HG03354 (cell line): ENCODE measurements around the gene OTUB1.
A peak's percentile ranks its signal among the peaks of the same experiment; 100 is the strongest.

Experiments
- ATAC-seq: cut with Tn5 transposase; IDR thresholded peaks from one replicate; pipeline ENCODE4 v1.9.1; 2021; ENCODE audit warnings: mild to moderate bottlenecking; ENCODE audit not compliant: unreplicated experiment, poor library complexity, severe bottlenecking

Gene OTUB1

DNA sequence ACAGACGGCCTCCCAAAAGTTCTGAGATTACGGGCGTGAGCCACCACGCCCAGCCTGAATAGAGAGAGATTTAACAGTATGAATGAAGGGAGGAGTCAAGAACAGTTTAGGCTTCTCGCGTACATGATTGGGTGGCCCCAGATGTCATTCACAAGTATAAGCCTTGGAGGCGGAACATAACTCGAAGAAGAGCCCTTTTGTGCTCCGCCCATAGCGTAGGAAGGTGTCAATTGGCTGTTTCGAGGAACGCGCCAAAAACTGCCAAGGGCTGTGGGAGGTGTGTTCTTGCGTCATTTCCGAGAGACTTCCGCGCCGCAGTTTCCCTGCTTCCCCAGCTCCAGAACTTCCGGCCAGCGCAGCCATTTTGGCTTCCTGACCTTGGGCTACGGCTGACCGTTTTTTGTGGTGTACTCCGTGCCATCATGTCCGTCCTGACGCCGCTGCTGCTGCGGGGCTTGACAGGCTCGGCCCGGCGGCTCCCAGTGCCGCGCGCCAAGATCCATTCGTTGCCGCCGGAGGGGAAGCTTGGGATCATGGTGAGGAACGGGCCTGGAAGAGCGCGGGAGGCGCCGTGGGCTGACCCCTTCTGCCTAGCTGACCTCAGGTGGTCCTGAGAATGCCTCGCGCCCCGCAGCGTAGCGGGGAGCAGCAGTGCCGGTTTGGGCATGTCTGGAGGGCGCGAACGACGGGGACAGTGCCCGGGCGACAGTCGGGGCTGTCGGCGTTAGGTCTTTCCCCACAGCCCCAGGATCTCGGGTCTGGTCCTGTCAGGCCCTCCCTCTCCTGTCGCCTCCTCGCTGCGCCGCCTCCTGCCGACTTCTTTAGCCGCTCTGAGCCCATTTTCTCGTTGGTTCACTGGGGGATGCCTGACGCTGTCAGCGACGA lies 11.7 kb upstream of the OTUB1 start, which contains the start of gene COX8A:
Gene COX8A (plus strand): TSS at position 362 of the 885 bp plus-strand sequence. CDS start 61 bp downstream, at position 423.
- ATAC-seq, result peak; percentile 98

DNA sequence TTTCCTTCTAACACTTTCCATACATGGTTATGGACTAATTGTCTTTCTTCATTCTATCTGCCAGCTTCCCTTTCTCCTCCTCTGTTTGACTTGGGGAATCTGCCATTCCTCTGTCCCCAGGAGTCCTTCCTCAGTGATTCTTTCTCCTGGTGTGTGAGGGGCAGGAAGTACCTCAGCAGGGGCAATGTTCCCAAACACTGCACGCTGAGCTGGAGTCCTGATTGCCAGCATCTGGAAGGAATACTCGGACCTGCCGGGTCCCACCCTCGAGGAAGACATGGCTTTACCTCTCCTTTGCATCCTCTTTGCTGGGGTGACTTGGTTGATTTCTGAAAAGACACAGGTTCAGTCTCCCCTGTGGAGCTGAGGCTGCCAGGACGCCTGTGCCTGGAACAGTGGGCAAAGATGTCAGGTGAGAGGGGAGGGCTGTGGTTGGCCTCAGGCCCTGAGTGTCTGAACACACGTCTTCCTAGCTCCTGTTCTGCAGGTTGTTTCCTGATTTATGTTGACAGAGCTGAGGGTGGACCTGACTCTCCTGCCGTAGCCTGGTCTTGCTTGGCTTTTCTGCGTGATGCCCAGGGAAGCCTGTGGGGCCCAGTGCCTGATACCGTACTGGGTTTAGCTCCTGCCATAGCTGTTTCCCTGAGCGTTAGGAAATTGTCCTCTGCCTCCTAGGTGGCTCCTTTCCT lies 7.5 kb upstream of the OTUB1 start:
- ATAC-seq, result no peak

- no peak for ATAC-seq
Observed at GRCh38 chr11:63979426-63979825, 6.8 kb upstream of the OTUB1 start.

DNA sequence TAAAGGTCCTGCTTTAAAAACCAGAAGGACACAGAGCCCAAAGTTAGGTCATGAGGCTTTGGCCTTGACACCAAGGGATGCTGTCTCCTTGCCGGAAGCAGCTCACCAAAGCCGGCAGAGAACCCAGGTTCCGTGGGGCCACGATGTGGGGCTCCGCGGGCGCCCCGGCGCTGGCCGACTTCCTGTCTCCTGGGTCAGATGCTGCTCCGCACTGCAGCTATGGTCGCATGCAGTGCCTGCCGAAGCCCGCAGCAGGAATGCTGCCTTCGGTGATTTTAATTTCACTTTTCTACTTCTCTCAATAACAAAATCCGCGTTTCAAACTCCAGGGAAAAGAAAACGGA lies 454 bp upstream of the OTUB1 start:
- peak; percentile 49 for ATAC-seq

DNA sequence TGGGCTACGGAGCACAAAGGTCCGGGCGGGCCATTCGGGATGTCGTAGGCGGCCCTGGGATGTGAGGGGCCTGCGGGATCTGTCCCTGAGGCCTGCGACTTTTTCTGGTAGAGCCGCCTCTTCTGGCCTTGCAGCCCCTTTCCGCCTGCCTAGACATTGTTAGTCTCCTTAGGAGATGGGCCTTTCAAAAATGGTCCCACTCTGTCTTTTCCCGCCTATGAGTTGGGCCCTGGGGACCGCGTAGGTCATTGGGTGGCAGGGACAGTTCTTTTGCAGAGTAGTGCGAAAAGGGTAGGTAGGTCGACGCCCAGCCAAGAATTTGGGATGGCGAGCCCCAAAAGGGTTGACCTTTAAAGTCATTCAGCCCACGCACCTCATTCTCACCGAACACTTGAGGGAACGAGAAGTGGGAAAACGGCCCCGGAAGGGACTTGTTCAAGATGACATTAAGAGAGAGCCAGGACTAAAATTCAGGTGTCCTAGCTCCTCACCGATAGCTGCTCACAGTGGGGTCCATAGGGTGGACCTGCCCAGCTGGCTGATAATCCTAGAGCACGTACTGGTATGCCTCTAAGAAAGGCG lies 785 bp downstream of the OTUB1 start:
- ATAC-seq, result no peak

GRCh38 chr11:63991558-63991957 lies 5.3 kb downstream of the OTUB1 start:
- no peak for ATAC-seq

DNA sequence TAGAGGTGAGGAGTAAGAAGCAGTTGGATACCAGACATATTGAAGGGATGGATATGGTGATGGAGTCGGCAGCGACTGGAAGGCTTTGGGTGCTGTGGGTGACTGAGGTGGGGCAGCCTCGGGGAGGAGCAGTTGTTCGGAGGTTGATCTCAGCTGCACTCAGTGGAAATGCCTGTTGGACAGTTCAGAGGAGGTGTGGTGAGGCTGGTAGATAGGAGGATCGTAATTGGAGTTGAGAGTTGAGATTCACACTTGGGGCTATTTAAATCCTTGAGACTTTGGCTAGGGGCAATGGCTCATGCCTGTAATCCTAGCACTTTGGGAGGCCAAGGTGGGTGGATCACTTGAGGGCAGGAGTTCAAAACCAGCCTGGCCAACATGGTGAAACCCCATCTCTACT lies 6.9 kb downstream of the OTUB1 start:
- ATAC-seq, result no peak

GRCh38 chr11:63993993-63994392 lies 7.8 kb downstream of the OTUB1 start:
- ATAC-seq, result no peak

GRCh38 chr11:63996512-63996911 lies 10.3 kb downstream of the OTUB1 start:
- ATAC-seq, result no peak

- no peak for ATAC-seq
Observed at GRCh38 chr11:63997104-63997700, 11.0 kb downstream of the OTUB1 start.

GRCh38 chr11:63997801-63998337 lies 11.6 kb downstream of the OTUB1 start:
- ATAC-seq, result no peak

GRCh38 chr11:63998558-63999348 lies 12.5 kb downstream of the OTUB1 start:
- ATAC-seq, result no peak

GRCh38 chr11:63999349-64000025 lies 13.2 kb downstream of the OTUB1 start:
- no peak for ATAC-seq

GRCh38 chr11:64000026-64000739 lies 13.9 kb downstream of the OTUB1 start:
- ATAC-seq, result peak; percentile 47

- ATAC-seq, result no peak
Observed at GRCh38 chr11:64000740-64001483, 14.7 kb downstream of the OTUB1 start.

GRCh38 chr11:64001484-64002420 lies 15.5 kb downstream of the OTUB1 start:
- ATAC-seq, result no peak
